ENCODE data around the gene PTPRG.

PTPRG gene

DNA sequence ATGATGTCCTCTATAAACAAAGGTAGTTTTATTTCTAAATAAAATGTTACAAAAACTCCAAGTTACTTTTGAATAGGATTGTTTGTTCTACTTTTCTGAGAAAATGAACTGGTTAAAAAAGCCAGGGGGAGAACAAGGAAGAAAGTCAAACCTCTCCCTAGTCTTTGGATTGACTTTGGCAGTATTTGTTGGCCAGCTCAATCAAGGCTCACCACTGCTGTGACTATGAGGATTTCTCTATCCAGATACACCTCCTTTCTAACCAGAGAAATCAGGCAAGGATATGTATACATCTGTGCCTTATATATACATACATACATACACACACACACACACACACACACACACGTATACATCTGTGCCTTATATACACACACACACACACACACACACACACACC is 704.2 kb downstream of the PTPRG start:
- no peak for DNase-seq (ENCODE audit: low read depth in 2 of 2)

DNA sequence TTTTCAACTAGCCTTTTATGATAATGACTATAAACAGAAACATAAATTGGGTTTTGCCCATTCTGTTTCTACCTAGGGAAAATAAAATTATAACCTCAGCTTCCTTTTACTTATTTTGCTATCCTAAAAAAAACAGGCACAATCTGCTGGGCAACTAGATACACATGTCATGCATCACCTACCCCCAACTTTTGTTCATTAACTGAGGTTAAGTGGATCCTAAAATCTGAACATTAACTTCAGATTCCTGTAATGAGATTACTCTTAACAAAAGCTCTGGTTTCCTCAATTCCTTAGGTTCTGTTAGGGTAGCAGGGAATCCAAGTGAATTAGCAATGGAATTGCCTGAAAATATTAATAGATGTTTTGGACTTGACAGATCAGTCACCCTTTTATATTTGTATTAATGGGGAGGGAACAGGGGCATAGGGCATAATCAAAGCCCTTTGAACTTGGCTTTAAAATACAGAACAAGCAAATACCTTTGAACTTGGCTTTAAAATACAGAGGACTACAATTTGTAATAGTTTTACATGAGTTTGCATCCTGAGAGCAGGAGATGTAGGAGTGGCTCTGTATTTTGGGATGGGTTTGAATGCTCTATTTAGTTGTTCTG is 705.4 kb downstream of the PTPRG start:
- DNase-seq (ENCODE audit: low read depth in 2 of 2): no peak

GRCh38 chr3:62276658-62277180 is 715.3 kb downstream of the PTPRG start:
- no peak for DNase-seq (ENCODE audit: low read depth in 2 of 2)

GRCh38 chr3:62277450-62277849 is 716.1 kb downstream of the PTPRG start:
- peak; percentile 70 to 75 for DNase-seq (ENCODE audit: low read depth in 2 of 2)

- peak; percentile 14 to 18 for DNase-seq (ENCODE audit: low read depth in 2 of 2)
These were observed 716.6 kb downstream of the PTPRG start for GRCh38 chr3:62277986-62278385.

GRCh38 chr3:62281726-62282125 is 720.4 kb downstream of the PTPRG start:
- no peak for DNase-seq (ENCODE audit: low read depth in 2 of 2)

DNA sequence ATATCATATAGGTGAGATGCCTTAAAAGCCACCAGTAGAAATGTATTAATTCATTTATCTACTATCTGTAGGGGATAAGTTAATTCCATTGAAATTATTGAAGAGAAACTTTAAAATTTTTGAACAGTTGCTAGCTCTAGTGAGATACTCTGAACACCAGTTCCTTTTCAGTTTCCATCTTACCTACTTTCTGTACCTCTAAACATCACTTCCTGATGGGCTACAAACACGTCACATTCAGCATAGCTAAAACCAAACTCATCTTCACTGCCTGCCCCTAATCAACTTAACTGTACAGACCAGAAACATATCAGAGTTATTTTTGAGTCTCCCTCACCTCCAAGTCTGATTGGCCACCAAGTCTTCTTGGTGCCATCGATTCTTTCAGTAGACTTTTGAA is 723.1 kb downstream of the PTPRG start:
- DNase-seq (ENCODE audit: low read depth in 2 of 2): no peak

DNA sequence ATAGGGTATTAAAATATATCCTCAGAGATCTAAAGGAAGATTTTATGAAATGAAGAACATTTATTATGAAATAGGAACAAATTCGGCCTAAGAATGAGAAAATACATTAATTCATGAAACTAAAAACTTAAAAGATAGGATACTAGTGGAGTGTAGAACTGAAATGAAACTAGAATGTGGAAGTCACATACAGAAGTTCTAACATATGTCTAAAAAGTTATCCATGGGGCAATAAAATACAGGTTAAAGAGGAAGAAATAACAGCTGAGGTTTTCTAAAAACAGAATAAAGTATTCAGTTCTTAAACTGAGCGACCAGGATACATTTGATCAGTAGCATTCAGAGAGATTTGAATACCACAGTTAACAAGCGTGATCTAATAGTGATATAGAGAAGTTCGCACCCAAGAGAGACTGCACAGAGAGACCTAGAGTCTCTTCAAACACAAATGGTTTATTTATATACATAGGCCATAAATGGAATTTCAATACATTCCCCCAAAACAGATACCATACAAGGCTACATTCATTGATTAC is 726.1 kb downstream of the PTPRG start:
- DNase-seq (ENCODE audit: low read depth in 2 of 2): no peak

GRCh38 chr3:62289922-62290321 is 728.6 kb downstream of the PTPRG start:
- DNase-seq (ENCODE audit: low read depth in 2 of 2): no peak

DNA sequence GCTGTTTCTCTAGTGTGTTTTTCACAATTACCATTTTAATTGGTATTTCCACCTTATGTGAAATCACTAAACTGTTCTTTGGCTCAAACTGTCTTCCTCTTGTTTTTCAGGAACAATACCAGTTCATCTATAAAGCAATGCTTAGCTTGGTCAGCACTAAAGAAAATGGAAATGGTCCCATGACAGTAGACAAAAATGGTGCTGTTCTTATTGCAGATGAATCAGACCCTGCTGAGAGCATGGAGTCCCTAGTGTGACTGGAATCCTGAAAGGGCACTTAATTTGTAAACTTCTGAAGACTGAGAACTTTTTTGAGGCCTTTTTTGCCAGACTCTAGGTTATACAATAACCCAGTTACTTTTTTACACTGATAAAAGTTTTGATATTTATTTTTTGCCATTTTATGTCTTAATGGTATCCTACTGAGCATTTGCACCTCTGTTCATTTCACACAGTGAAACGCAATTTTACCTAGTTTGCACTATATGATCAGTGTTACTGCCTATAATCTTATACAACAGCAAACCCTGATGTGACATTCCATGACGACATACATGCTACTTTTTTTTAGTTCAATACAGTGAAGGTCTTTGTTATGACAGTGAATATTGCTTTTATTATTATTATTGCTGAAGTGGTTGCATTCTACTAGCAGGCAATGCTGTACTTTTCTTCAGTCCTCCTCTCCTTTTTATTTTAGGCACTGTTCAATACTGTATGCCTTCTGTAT is 731.8 kb downstream of the PTPRG start:
- DNase-seq (ENCODE audit: low read depth in 2 of 2): no peak

DNA sequence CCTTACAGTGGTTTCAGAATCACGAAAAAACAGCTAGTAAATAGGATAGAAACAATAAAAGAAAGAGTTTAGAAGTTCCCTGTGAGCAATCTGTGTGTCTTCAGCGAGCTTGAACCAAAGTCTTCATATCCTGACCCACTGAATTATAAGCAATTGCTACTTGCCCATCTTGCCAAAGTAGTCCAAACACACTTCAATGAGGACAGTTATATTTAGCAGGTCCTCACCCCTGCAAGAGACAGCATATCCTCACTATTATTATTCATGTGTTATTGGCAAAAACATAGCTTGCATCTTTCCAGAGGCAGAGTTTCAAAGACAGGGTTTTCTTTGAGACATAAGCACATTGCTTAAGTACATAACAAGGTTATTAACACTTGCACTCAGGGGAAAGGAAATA is 734.2 kb downstream of the PTPRG start:
- no peak for DNase-seq (ENCODE audit: low read depth in 2 of 2)

DNA sequence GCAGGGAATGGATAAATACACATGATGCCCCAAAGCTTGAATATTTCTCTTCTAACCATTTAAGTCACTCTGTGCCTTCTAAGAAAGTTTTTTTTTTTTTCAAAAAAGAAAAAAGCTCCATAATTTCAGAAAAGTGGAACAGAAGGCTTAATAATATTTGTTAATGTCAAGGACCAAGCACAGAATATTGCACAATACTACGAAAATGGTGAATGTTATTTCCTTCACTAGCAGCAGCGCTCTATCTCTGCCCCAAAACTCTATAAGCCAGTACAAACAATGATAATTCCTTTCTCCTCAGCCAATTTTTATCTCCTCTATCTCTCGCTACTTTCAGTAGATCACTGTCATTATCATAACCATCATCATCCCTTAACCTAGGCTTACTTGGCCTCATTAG is 739.2 kb downstream of the PTPRG start:
- DNase-seq (ENCODE audit: low read depth in 2 of 2): no peak

DNA sequence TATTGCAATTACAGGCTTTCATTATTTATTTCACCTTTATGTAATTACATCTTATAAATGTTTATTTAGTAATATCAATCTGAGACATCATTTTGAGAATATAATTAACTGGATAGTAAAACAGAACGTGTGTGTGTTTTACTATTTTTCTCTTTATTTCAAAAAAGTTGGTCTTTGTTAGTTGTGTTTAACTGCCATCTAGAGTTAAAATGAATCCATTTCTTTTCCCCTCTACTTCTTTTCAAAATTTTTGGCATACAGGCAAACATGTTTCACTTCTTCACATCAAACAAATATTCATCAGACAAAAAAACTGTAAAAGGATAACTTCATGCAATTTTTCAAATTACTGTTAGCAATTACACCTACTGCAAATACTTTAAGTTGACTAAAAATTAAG is 750.8 kb downstream of the PTPRG start:
- no peak for DNase-seq (ENCODE audit: low read depth in 2 of 2)

DNA sequence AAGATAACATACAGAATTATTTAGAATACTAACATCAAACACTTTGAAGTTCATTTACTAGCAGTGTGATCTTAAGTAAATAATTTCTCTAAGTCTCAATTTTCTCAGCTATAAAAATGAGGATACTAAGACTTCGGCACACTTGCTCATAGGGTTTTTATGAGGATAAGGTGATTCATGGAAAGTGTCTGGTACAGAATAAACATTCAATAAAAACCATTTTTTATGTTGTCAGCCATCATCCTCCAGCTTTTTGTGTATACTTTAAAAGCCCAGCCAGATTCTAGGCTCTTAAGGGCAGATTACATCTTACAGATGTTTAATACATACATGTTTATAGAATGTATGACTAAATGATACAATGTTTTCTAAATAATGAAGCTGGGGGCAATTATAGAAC is 755.2 kb downstream of the PTPRG start:
- DNase-seq (ENCODE audit: low read depth in 2 of 2): no peak

DNA sequence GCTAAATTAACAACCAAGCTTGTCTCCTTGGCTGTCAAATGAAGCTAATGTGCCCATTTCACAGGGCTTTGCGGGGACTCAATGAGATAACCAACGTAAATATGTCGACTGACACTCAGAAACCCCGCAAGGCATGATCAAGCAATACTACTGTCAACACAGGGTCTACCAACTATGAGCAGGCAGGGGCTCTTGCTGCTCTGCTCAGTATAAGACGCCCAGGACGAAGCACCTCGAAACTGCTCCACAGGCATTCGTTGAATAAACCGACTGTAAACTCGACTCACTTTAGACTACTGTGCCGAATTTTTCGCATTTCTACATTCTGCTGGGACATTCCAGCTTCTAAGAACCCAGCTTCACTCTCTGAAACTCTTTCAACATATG is 757.0 kb downstream of the PTPRG start:
- DNase-seq (ENCODE audit: low read depth in 2 of 2): no peak

DNA sequence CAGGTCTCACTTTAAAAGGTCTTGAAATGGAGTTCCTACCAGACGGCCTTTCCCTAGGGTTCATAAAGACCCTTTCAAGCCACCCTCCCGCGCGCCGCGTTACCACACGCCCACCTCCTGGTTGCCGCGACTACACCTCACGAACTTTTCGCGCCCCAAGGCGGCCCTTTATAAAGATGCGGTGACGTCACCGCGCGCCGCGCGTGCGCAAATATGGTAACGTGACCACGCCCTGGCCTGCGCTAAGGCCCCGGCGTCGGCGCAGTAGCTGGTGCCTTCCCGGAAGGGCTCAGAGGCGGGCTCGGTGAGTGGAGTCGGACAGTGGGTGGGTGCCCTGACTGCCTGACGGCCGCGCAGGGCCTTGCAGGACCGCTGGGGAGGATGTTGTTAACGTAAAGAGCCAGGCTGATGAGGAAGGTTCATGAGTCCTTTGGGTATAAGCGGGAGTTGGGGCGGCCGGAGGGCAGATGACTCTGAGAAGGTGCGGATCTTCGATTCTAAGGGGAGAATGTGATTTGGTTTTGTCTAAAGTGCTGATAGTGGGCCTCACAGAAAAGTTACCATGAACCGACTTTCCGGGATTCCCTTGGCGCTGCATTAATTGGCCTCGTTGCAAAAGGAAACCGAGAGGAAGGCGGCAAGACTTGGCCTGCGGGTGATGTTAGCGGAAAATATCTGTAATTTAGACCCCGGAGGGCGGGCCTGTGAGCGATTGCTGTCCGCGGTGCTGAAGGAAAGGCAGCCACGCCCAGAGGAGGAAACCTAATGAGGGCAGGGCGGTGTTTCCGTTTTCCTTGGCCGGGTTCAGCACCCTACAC is 757.6 kb downstream of the PTPRG start:
- peak; percentile 59 to 67 for DNase-seq (ENCODE audit: low read depth in 2 of 2)

GRCh38 chr3:62319570-62320243 is 758.3 kb downstream of the PTPRG start:
- no peak for DNase-seq (ENCODE audit: low read depth in 2 of 2)

DNA sequence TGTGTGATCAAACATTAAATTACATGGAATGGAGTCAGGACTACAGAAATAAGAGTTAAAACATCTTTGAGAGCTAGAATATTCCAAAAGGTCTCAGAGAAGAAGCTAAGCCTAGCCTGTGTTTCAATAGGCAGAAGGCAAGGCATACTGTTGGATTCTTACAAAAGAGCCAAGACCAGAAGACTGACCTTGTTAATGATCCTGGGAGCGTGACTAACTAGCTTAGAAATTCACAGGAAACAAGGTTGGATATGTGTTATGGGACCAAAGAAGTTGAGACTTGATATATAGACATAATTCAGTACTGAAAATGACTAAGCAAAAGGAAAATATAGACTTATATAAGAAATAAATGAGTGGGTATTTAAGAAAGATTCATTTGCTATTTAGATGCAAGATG is 761.9 kb downstream of the PTPRG start:
- DNase-seq (ENCODE audit: low read depth in 2 of 2): no peak

DNA sequence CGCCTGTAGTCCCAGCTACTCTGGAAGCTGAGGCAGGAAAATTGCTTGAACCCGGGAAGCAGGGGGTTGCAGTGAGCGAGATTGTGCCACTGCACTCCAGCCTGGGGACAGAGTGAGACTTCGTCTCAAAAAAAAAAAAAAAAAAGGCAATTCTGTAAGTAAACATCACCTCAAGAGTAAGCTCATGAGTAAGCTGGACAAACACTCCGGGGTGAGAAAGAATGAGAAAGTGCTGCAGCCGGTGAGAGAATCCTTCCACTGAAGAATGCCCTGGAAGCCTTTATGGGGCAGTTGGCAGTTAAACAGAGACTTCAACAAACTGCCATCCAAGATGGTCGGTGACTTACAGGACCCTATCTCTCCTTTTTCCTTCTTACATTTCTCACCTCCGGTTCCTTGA is 764.5 kb downstream of the PTPRG start:
- no peak for DNase-seq (ENCODE audit: low read depth in 2 of 2)

GRCh38 chr3:62329971-62330370 is 768.6 kb downstream of the PTPRG start:
- no peak for DNase-seq (ENCODE audit: low read depth in 2 of 2)

DNA sequence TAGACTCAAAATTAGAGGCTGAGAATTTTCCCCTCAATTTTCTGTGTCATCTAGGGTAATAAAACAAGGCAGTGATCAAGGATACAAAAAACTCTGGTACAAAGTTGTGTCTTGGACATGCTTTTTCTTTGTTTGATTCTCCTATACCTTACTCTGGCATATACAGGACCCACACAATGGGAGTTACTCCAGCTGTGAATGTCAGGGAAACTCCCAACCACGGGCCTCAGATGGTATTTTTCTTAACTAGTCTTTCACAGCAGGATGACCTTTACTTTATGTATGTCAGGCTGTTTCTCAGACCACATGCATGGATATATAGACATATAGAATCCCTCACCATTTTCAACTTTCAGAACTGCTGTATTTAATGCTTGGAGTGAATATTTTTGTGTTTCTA is 770.6 kb downstream of the PTPRG start:
- DNase-seq (ENCODE audit: low read depth in 2 of 2): no peak

GRCh38 chr3:62332835-62333244 is 771.5 kb downstream of the PTPRG start:
- DNase-seq (ENCODE audit: low read depth in 2 of 2): peak; percentile 7 to 15
